Hepatocyte (in vitro differentiated cells): ENCODE measurements around the gene PTPRN2. TPM values are rescaled to one million over a fixed set of nuclear protein-coding genes. Genes with fewer than 3 reads are reported as not detected.

Source experiments
- DNase-seq: peaks from one replicate; pipeline ENCODE4 v3.0.0-alpha.2; 2016; ENCODE audit warnings: low spot score
- H2AFZ ChIP-seq: fragments of 200-600 bp; sonication (generic); 2 replicates; pipeline ENCODE4 v1.6.0; 2016; ENCODE audit warnings: antibody characterized with exemption, mild to moderate bottlenecking
- H3K27ac ChIP-seq: fragments of 200-600 bp; sonication (generic); 2 replicates; pipeline ENCODE4 v1.5.1; 2016; ENCODE audit warnings: mild to moderate bottlenecking
- H3K27me3 ChIP-seq: fragments of 200-600 bp; sonication (generic); 2 replicates; pipeline ENCODE4 v1.6.1; 2016
- H3K36me3 ChIP-seq: fragments of 200-600 bp; sonication (generic); replicated peaks from 2 replicates; pipeline ENCODE4 v1.5.1; 2016; ENCODE audit warnings: low read depth; ENCODE audit not compliant: insufficient read depth
- H3K4me1 ChIP-seq: fragments of 200-600 bp; sonication (generic); 2 replicates; pipeline ENCODE4 v1.5.1; 2016; ENCODE audit warnings: mild to moderate bottlenecking, moderate library complexity; ENCODE audit not compliant: insufficient read depth
- H3K4me2 ChIP-seq: fragments of 200-600 bp; sonication (generic); 2 replicates; pipeline ENCODE4 v1.6.0; 2016
- H3K4me3 ChIP-seq: fragments of 200-600 bp; sonication (generic); 2 replicates; pipeline ENCODE4 v1.5.1; 2016; ENCODE audit warnings: mild to moderate bottlenecking
- H3K79me2 ChIP-seq: fragments of 200-600 bp; sonication (generic); 2 replicates; pipeline ENCODE4 v1.6.0; 2017; ENCODE audit warnings: mild to moderate bottlenecking
- H3K9me2 ChIP-seq: fragments of 200-600 bp; sonication (generic); replicated peaks from 2 replicates; pipeline ENCODE4 v1.6.0; 2017; ENCODE audit warnings: mild to moderate bottlenecking; ENCODE audit not compliant: insufficient read depth
- H3K9me3 ChIP-seq: fragments of 200-600 bp; sonication (generic); 2 replicates; pipeline ENCODE4 v1.5.1; 2016; ENCODE audit warnings: low read depth, mild to moderate bottlenecking
- H4K20me1 ChIP-seq: fragments of 200-600 bp; sonication (generic); 2 replicates; pipeline ENCODE4 v1.6.0; 2016; ENCODE audit warnings: mild to moderate bottlenecking; ENCODE audit not compliant: insufficient read depth, poor library complexity, severe bottlenecking
- CTCF ChIP-seq: fragments of 200-600 bp; sonication (generic); IDR thresholded peaks from 2 replicates; pipeline ENCODE4 v1.5.1; 2016; ENCODE audit warnings: antibody characterized with exemption, mild to moderate bottlenecking; ENCODE audit not compliant: poor library complexity
- EZH2 ChIP-seq: fragments of 200-600 bp; sonication (generic); IDR thresholded peaks from 2 replicates; pipeline ENCODE4 v1.6.1; 2016; ENCODE audit warnings: antibody characterized with exemption, mild to moderate bottlenecking, borderline replicate concordance
- EZH2phosphoT487 ChIP-seq: fragments of 200-600 bp; sonication (generic); IDR thresholded peaks from one replicate; pipeline ENCODE4 v1.6.1; 2018; ENCODE audit warnings: antibody characterized with exemption, mild to moderate bottlenecking, low read depth, moderate library complexity; ENCODE audit not compliant: unreplicated experiment, severe bottlenecking
- WGBS: methylation state at CpG from one replicate; pipeline ENCODE4 v1.1.6; 2016; ENCODE audit warnings: low lambda C conversion rate; ENCODE audit errors: missing lambda C conversion rate; 5-methylcytosine and 5-hydroxymethylcytosine counted together
- polyA plus RNA-seq: library from polyadenylated mRNA; unstranded; fragments of >200 nt; fragmentation: Nextera tagmentation; extraction: Ambion mirVana; gene quantifications from 2 replicates; pipeline ENCODE4 v1.2.1, GENCODE V29; 2016
- total RNA-seq: library from RNA; depleted of rRNA; stranded (reverse); fragments of >200 nt; gene quantifications from 2 replicates; pipeline ENCODE4 v1.2.3, GENCODE V29; 2014

PTPRN2 gene
- total and polyA plus RNA-seq, 2 experiments from 2014 or later = 2.1 to 3.3 TPM

DNA sequence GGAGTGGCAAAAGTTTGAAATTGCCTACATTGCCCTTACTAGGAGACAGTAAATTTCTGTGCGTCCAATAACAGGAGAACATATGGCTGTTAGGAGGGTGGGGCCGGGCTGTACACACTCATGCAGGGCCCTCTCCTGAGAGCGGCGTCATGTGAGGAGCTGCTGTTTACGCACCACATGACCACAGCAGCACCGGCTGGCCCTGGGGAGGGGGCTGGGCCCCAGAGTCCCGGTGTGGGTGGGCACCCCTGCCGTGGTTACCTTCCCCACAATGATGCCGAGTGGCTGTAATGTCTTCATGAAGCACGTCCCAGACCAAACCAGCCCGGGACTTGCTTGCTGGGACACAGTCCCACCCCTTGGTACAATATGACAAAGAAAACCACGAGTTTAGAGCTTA is 942.1 kb downstream of the PTPRN2 start:
- no peaks in the 10 kb centered on the region for H3K36me3 ChIP-seq
- no peak overlapping the region for H2AFZ ChIP-seq
- no peaks in the 10 kb centered on the region for H3K4me1 ChIP-seq
- DNase-seq = no peak
- H4K20me1 ChIP-seq = no peaks in the 10 kb centered on the region
- H3K4me2 ChIP-seq = no peak overlapping the region
- H3K27ac ChIP-seq = no peak overlapping the region
- no peaks in the 10 kb centered on the region for H3K9me3 ChIP-seq
- no peaks in the 10 kb centered on the region for H3K9me2 ChIP-seq
- WGBS = 91% methylated on average over 12 of the region's 12 CpGs
- TF ChIP-seq CTCF (no peak), EZH2 (no peak), EZH2phosphoT487 (no peak)
- H3K27me3 ChIP-seq = no peaks in the 10 kb centered on the region
- no peak overlapping the region for H3K4me3 ChIP-seq
- no peaks in the 10 kb centered on the region for H3K79me2 ChIP-seq

DNA sequence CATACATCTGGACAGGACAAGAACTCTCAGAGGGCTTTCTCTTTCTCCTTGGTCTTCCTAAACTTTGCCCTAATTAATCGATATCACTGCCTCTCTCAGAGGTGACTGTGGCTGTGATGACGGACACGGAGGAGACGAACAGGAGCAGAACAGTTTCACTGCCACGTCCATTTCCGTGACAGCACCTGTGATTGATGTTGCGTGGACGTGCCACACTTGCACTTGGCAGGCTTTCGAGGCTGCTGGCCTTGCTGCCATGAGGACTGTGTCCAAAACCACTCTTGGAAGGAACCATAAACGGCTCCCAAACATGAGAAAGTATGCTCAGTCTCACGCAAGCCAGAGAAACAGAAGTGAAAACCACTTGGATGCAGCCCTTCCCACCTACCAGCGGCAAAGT is 942.7 kb downstream of the PTPRN2 start:
- Histone ChIP-seq H3K36me3 (no peaks in the 10 kb centered on the region), H3K4me1 (no peaks in the 10 kb centered on the region), H3K4me3 (no peak overlapping the region), H3K27ac (no peak overlapping the region), H4K20me1 (no peaks in the 10 kb centered on the region), H3K9me2 (no peaks in the 10 kb centered on the region), H2AFZ (no peak overlapping the region), H3K27me3 (no peaks in the 10 kb centered on the region), H3K79me2 (no peaks in the 10 kb centered on the region), H3K4me2 (no peak overlapping the region), H3K9me3 (no peaks in the 10 kb centered on the region)
- DNase-seq = no peak
- no peak for TF ChIP-seq EZH2
- no peak for TF ChIP-seq CTCF
- no peak for TF ChIP-seq EZH2phosphoT487
- WGBS = 90% methylated on average over 12 of the region's 12 CpGs

DNA sequence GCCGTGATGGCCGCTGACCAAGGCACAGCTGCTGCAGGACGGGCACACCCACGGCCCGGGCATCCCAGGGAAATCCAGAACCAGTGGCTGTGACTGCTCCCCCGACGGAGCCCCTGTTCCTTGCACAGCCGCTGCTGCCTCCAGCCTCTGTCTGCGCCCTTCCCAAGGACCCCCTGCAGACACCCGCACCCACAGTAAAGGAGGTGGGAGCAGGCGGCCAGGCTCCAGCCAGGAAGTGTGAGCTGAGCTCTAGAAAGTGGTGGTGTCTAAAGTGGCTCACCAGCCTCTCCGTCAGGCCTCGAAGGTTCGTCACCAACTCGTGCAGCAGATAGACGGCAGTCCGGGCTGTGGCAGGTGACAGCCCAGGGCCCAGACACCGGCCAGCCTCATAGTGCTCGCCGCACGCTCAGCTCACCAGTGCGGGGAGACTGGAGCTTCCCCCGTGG is 944.1 kb downstream of the PTPRN2 start:
- Histone ChIP-seq H3K4me3 (no peak overlapping the region), H2AFZ (no peak overlapping the region), H3K4me2 (no peak overlapping the region), H3K9me3 (no peaks in the 10 kb centered on the region), H3K4me1 (no peaks in the 10 kb centered on the region), H3K9me2 (no peaks in the 10 kb centered on the region), H3K36me3 (no peaks in the 10 kb centered on the region), H3K27me3 (no peaks in the 10 kb centered on the region), H4K20me1 (no peaks in the 10 kb centered on the region), H3K27ac (no peak overlapping the region), H3K79me2 (no peaks in the 10 kb centered on the region)
- DNase-seq = no peak
- 95% methylated on average over 23 of the region's 23 CpGs for WGBS
- TF ChIP-seq EZH2phosphoT487 (no peak), CTCF (no peak), EZH2 (no peak)

DNA sequence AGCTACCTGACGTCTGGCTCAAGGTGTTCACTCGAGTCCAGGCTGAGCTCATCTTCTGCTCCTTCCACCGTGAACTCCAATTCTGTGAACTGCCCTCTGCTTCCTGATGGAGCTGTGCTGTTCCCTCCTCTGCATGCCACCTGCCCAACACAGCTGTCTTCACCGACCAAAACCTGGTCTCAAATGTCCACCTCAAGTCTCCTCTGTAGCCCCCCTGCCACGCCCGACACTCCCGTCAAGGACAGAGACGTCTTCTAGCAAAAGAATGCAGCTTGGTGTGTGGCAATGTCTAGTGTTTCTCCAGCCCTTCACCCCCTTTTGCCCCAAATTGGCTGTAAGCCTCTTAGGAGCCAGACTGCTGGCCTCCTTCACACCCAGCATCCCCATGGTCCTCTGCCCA is 945.8 kb downstream of the PTPRN2 start:
- no peak overlapping the region for H2AFZ ChIP-seq
- H3K36me3 ChIP-seq = no peaks in the 10 kb centered on the region
- H3K27ac ChIP-seq = no peak overlapping the region
- no peaks in the 10 kb centered on the region for H3K9me3 ChIP-seq
- no peak for TF ChIP-seq EZH2phosphoT487
- no peak for TF ChIP-seq CTCF
- no peak for TF ChIP-seq EZH2
- H3K27me3 ChIP-seq = no peaks in the 10 kb centered on the region
- H3K4me3 ChIP-seq = no peak overlapping the region
- no peaks in the 10 kb centered on the region for H3K9me2 ChIP-seq
- no peaks in the 10 kb centered on the region for H4K20me1 ChIP-seq
- no peak overlapping the region for H3K4me2 ChIP-seq
- 94% methylated on average over 8 of the region's 8 CpGs for WGBS
- H3K79me2 ChIP-seq = no peaks in the 10 kb centered on the region
- no peak for DNase-seq
- no peaks in the 10 kb centered on the region for H3K4me1 ChIP-seq
